ENCODE measurements around the gene BOC.

The BOC gene

GRCh38 chr3:113291572-113291971 lies 80.2 kb downstream of the BOC start:
- in situ Hi-C loops (cut with MboI; ENCODE audit: low pct_unique_long_range_greater_than_20kb, low sequenced_read_pairs, unreplicated experiment) = no loop called here
- DNase-seq (ENCODE audit: low spot score) = no peak
- TF ChIP-seq CTCF (IDR thresholded peaks at IDR 0.05; ENCODE audit: extremely low read depth, insufficient read depth, missing control alignments) = no peak

- in situ Hi-C loops (cut with MboI; ENCODE audit: low pct_unique_long_range_greater_than_20kb, low sequenced_read_pairs, unreplicated experiment) = no loop called here
- no peak for TF ChIP-seq CTCF (IDR thresholded peaks at IDR 0.05; ENCODE audit: extremely low read depth, insufficient read depth, missing control alignments)
- DNase-seq (ENCODE audit: low spot score) = no peak
Observed at GRCh38 chr3:113292933-113293332, 81.6 kb downstream of the BOC start.

- TF ChIP-seq CTCF (IDR thresholded peaks at IDR 0.05; ENCODE audit: extremely low read depth, insufficient read depth, missing control alignments) = no peak
- no peak for DNase-seq (ENCODE audit: low spot score)
- in situ Hi-C loops (cut with MboI; ENCODE audit: low pct_unique_long_range_greater_than_20kb, low sequenced_read_pairs, unreplicated experiment) = no loop called here
Observed at GRCh38 chr3:113293348-113293747, 82.0 kb downstream of the BOC start.

GRCh38 chr3:113295463-113295862 lies 84.1 kb downstream of the BOC start:
- DNase-seq (ENCODE audit: low spot score) = no peak
- no peak for TF ChIP-seq CTCF (IDR thresholded peaks at IDR 0.05; ENCODE audit: extremely low read depth, insufficient read depth, missing control alignments)
- in situ Hi-C loops (cut with MboI; ENCODE audit: low pct_unique_long_range_greater_than_20kb, low sequenced_read_pairs, unreplicated experiment) = no loop called here

- in situ Hi-C loops (cut with MboI; ENCODE audit: low pct_unique_long_range_greater_than_20kb, low sequenced_read_pairs, unreplicated experiment) = no loop called here
- no peak for TF ChIP-seq CTCF (IDR thresholded peaks at IDR 0.05; ENCODE audit: extremely low read depth, insufficient read depth, missing control alignments)
Observed at GRCh38 chr3:113297287-113297686, 85.9 kb downstream of the BOC start.

GRCh38 chr3:113297841-113298240 lies 86.5 kb downstream of the BOC start:
- in situ Hi-C loops (cut with MboI; ENCODE audit: low pct_unique_long_range_greater_than_20kb, low sequenced_read_pairs, unreplicated experiment) = no loop called here
- TF ChIP-seq CTCF (IDR thresholded peaks at IDR 0.05; ENCODE audit: extremely low read depth, insufficient read depth, missing control alignments) = no peak
- no peak for DNase-seq (ENCODE audit: low spot score)

More at GRCh38 chr3:113297287-113297686, 85.9 kb downstream of the BOC start:
- no peak for DNase-seq (ENCODE audit: low spot score)

- TF ChIP-seq CTCF (IDR thresholded peaks at IDR 0.05; ENCODE audit: extremely low read depth, insufficient read depth, missing control alignments) = no peak
- no peak for DNase-seq (ENCODE audit: low spot score)
- in situ Hi-C loops (cut with MboI; ENCODE audit: low pct_unique_long_range_greater_than_20kb, low sequenced_read_pairs, unreplicated experiment) = no loop called here
Observed at GRCh38 chr3:113300596-113300995, 89.2 kb downstream of the BOC start.
